ENCODE results near the gene DNMT3A.

GRCh38 chr2:25342372-25343186, 854 bp upstream of the DNMT3A start:
- TF ChIP-seq CTCF (IDR thresholded peaks at IDR 0.05; ENCODE audit: control extremely low read depth in 1 of 3, insufficient read depth in 1 of 3, low read depth in 1 of 3, low read length in 3 of 3) (peak in 2 of 3 experiments; percentile 95 to 96; a peak in 3 of 4 replicates), POLR2A (IDR thresholded peaks at IDR 0.05; ENCODE audit: control extremely low read depth in 1 of 2, low read depth in 2 of 2, low read length in 2 of 2) (no peak), SP2 (IDR thresholded peaks at IDR 0.05; ENCODE audit: low read length) (no peak), GABPA (IDR thresholded peaks at IDR 0.05; ENCODE audit: borderline replicate concordance, insufficient read depth, low read length) (peak; percentile 78; the same call in 1 of the 2 replicates), POLR2AphosphoS5 (IDR thresholded peaks at IDR 0.05; ENCODE audit: low read depth, low read length) (no peak), BRCA1 (IDR thresholded peaks at IDR 0.05; ENCODE audit: low read depth, low read length) (no peak), JUND (IDR thresholded peaks at IDR 0.05; ENCODE audit: low read length) (no peak; the same call in 1 of the 2 replicates)
